C1 segment of cervical spinal cord (tissue), 14 donors: ENCODE data around the gene RPE65.
"Not testable (repeated sequence)": the region's sequence is repeated elsewhere in the genome, so short reads cannot be mapped to it uniquely, and the experiment has no call there.

Experiments used
- DNase-seq, 14 donors: peaks; one replicate each; lab custom pipeline; 2025; lab: John Stamatoyannopoulos, UW

Gene RPE65

DNA sequence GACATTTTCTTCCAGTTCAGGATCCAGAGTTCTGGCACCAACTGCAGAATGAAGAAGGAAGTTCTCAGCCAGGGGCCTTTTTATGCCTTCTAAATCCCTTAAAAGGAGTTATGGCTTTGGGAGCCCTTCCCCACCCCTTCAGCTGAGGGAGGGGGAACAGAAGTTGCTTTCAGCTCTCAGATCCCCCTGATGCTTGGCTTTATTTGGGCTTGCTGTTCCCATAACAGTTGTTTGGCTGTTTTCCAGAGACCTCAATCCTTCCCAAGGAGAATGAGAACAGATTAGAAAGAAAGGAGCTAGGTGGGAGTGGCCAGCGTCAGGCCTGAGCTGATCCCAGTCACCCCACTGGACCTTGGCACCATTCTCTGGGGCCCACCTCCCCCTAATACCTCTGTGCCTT lies at the start of gene RPE65:
TSS of gene RPE65 (minus strand) at position 54 of the 400 bp plus-strand sequence. CDS start at position 5, 49 bp downstream.
- DNase-seq: peak in 3 of 14 donors; percentile 1 to 13 (median 2)

DNA sequence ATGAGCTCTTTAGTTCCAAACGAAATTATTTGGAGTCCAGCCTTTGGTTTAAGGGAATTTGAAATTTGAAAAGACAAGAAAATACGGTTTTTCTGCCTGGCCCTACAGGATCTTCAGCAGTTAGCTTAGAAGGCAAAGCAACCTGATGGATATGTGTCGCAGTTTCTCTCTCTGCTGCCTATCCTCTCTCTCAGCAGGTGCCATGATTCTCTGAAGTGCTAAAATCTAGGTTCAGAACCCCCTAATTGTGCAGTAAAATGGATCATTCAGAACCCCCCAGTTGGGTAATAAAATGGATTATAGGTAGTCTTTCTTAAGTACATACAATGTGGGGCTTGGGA lies 47.6 kb upstream of the RPE65 start:
- no peak for DNase-seq

- peak; percentile 15 to 88 (median 75) for DNase-seq
Measured at GRCh38 chr1:68496680-68497357, 47.1 kb upstream of the RPE65 start, which contains the start of gene DEPDC1. DEPDC1 (minus strand) TSS chr1:68497082; CDS start chr1:68496999, 83 bp downstream.

GRCh38 chr1:68495968-68496679 lies 46.4 kb upstream of the RPE65 start:
- DNase-seq: no peak

DNA sequence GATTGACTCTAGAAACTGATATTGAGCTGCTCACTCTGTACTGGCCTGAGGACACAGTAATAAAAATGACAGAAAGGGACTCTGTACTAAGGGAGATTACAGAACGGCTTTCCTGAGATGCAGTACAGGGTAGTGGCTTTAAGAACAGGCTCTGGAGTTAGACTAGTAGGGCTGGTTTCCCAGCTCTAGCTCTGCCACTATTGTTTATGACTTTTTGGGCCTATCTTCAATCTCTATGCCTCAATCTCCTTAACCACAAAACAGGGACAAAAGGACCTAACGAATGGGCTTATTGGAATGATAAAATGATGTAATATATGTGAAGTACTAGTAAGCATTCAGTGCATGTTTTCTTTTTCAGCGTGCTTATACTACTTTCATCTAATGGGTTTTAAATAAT lies 45.8 kb upstream of the RPE65 start:
- DNase-seq: no peak

- DNase-seq: no peak
Measured at GRCh38 chr1:68493193-68493592, 43.4 kb upstream of the RPE65 start.

GRCh38 chr1:68492255-68492654 lies 42.5 kb upstream of the RPE65 start:
- not testable (repeated sequence) for DNase-seq

GRCh38 chr1:68490046-68490651 lies 40.4 kb upstream of the RPE65 start:
- no peak for DNase-seq

DNA sequence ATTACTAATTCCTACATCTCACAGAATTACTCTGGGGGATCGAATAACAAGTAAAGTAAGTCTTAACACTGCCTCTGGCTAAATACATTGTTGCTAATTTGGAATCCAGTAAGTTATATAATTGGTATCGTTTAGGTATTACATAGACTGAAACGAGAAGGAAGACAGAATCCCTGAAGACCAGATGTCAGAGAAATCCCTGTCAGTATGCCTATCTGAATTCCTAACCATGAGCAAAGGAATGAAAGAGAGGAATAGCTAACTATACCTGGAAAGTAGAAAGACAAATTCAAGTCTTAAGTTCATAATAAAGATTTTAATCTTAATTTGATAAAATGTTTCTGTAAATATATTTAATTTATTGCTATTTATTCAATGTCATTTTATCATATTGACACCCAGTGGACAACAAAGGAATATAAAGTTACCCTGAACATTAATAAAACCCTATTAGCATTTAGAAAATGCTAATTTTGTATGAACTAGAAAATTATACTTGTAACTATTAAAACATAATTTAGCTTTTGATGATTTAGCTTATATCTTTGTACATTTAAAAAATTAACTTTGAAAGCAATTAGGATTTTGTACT lies 35.8 kb upstream of the RPE65 start:
- DNase-seq: no peak

DNA sequence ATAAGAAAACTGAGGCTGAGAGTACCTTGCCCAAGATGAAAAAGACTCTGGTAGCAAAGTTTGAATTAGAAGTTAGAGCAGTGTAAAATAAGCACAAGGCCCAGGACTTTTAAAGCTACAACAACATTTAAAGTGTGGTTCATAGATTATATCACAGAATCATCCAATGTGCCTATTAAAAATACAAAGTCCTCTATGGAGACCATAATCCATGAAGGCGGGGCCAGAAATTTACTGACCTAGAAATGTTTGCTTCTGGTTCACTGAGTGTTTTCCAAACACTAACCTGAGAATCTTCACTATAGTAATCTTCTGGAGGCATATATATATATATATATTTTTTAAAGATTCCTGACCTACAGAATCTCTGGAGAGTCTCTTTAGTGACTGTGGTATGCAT lies 34.9 kb upstream of the RPE65 start:
- no peak for DNase-seq

- DNase-seq: no peak
Measured at GRCh38 chr1:68481041-68481440, 31.3 kb upstream of the RPE65 start.

DNA sequence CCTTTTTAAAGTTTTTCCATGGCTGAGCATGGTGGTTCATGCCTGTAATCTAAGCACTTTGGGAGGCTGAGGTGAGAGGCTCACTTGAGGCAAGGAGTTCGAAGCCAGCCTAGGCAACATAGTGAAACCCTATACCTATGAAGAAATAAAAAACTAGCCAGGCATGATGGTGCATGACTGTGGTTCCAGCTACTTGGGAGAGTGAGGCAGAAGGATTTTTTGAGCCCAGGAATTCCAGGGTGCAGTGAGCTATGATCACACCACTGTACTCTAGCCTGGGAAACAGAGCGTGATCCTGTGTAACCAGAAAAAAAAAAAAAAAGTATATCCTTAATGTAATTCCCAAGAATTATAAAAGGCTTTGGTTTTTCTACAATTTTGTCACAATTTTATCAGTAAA lies 29.7 kb upstream of the RPE65 start:
- DNase-seq: no peak

DNA sequence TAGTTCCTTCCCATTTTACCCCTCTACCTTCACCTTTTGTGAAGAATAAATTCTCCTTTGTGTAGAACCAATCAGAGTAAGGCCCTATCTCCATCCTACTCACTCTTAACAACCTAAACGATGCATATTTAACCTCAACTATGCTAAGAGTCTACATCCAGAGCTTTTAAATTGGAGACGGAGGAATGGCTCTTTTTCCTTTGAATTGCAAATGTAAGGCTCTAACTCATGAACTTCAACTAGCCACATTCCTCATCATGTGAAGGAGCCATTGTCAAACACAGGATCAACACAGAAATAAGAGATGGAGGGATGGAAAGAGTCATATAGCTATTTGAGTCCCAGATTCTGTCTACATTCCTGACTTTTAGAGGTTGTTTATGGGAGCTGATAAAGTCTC lies 28.9 kb upstream of the RPE65 start:
- DNase-seq: no peak

GRCh38 chr1:68476626-68477025 lies 26.9 kb upstream of the RPE65 start:
- not testable (repeated sequence) for DNase-seq

GRCh38 chr1:68473060-68473459 lies 23.3 kb upstream of the RPE65 start:
- DNase-seq: no peak

GRCh38 chr1:68470388-68470970 lies 20.7 kb upstream of the RPE65 start:
- no peak for DNase-seq

DNA sequence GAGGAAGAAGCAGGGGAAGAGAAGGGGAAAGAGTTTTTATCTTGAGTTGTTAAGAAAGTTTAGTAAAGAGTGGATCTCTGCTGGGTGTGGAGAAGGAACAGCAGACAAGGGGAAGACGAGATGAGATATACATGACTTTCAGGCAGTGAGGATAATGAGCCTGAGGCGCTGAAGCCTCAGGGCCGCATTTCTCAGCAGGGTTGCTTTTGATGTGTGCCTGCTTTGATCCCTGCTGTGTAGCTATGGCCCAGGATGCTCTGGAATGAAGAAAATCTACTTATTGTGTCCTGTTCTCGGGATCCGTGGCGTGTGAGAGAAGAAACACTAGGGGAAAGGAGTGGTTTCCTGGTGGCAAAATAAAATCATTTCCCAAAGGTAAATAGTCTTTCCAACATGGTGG lies 15.1 kb upstream of the RPE65 start:
- DNase-seq: no peak

- no peak for DNase-seq
Measured at GRCh38 chr1:68460935-68461334, 11.2 kb upstream of the RPE65 start.

GRCh38 chr1:68459796-68460195 lies 10.0 kb upstream of the RPE65 start:
- no peak for DNase-seq

DNA sequence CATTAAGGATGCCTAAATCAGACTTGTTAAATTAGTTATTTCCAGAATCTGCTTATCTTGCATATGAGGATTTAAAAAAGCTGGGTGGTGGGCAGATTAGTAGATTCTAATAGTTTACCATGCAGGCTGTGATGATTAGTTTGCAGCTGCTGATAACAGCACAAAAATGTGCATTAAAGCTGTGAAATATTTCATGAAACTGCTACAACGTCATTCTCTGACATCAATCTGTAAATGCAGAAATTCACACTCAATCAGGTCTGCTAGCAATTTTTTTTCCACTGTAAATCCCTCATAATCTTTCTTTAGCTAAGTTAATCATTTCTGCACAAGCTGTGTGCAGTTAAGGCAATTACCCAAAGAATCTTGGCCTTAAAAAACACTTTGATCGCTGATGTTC lies 9.3 kb upstream of the RPE65 start:
- no peak for DNase-seq

DNA sequence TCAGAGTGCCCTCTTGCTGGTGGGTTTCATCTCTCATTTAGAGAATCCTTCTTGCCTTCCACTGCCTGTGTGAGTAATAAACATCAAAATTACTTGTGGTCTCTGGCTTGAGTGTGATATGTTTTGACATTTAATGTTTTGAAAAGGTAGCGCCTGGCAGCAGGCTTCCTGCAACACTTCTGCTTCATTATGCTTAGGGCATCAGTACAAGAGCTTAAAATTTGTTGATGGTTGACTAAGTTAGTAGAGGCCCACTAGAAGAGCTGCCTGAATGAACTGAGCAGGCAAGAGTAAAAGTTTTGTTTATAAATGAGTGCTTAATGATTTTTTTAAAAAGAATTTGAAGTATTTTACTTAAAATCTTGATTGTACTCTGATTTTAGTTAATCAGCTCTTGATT lies 6.4 kb upstream of the RPE65 start:
- no peak for DNase-seq

GRCh38 chr1:68454534-68454933 lies 4.8 kb upstream of the RPE65 start:
- no peak for DNase-seq
